Thyroid gland (tissue), 4 donors: Measurements from ENCODE around the gene DIAPH1. TPM values are rescaled to one million over a fixed set of nuclear protein-coding genes. Genes with fewer than 3 reads are reported as not detected.

Experiments
- DNase-seq, 2 donors: peaks; one replicate each; pipeline ENCODE4 v3.0.0-alpha.2; 2019
- H3K27ac ChIP-seq, 3 donors: fragments of 200-600 bp; sonication (generic); 1 replicate in 2 of 3; 2 replicates in 1 of 3; pipeline ENCODE4 v1.5.1; 2016 to 2019; ENCODE audit warnings: mild to moderate bottlenecking in 1 of 3, moderate library complexity in 1 of 3
- H3K27me3 ChIP-seq: fragments of 200-600 bp; sonication (generic); one replicate; pipeline ENCODE4 v1.5.1; 2019
- H3K36me3 ChIP-seq, 2 donors: fragments of 200-600 bp; sonication (generic); one replicate each; pipeline ENCODE4 v1.5.1; 2016 to 2019
- H3K4me1 ChIP-seq, 2 donors: fragments of 200-600 bp; sonication (generic); one replicate each; pipeline ENCODE4 v1.5.1; 2017 to 2019
- H3K4me3 ChIP-seq, 3 donors: fragments of 200-600 bp; sonication (generic); replicated peaks in 1 of 3; 1 replicate in 2 of 3; 2 replicates in 1 of 3; pipeline ENCODE4 v1.5.1; 2016; ENCODE audit warnings: mild to moderate bottlenecking in 1 of 3
- H3K9me3 ChIP-seq: fragments of 200-600 bp; sonication (generic); one replicate; pipeline ENCODE4 v1.5.1; 2017
- POLR2A ChIP-seq, 2 donors: fragments of 450-650 bp; IDR thresholded peaks; one replicate each; pipeline ENCODE4 v1.6.1; 2017; ENCODE audit warnings: antibody characterized with exemption in 2 of 2, mild to moderate bottlenecking in 2 of 2, moderate library complexity in 1 of 2
- WGBS, 2 donors: methylation state at CpG; one replicate each; pipeline ENCODE4 v1.1.5; 2017; 5-methylcytosine and 5-hydroxymethylcytosine counted together
- intact Hi-C: fragments of 100-400 bp; cut with DNase I; formaldehyde crosslinking; loops from one replicate; pipeline ENCODE4 v1.15.1; 2023
- total RNA-seq, 4 donors: library from RNA; depleted of rRNA; stranded (reverse); fragments of >200 nt; gene quantifications; one replicate each; pipeline ENCODE4 v1.2.3, GENCODE V29; 2016
- TF ChIP-seq, protein P1 (sequence below), 6 experiments: fragments of 200-600 bp in 3 of 6; fragments of 450-650 bp in 3 of 6; sonication (generic) in 3 of 6; IDR thresholded peaks; one replicate each; pipeline ENCODE4 v1.5.1; 2016 to 2019; ENCODE audit warnings: antibody characterized with exemption in 6 of 6, mild to moderate bottlenecking in 2 of 6, inconsistent platforms in 1 of 6, moderate library complexity in 1 of 6

DIAPH1 gene
- total RNA-seq, 4 donors from 2014 or later: 82.1 to 103 (median 89.7) TPM

DNA sequence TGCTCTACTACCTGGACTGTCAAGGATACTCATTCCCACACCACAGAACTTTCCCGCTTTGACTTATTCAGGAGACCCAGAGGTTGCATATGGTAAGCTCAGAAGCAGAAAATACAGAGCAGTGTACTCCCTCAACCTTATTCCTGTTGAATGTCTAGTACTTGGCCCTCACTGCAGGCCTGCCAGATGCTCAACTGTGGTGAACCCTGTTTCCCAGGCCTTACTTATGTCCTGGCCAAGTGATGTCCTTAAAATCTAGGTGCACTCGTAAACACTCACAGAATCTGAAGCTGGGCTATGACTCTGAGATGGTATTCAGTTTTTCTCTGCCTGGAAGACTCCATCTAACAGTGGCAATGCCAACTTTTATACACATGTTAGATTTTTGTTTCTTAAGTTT lies 21.0 kb downstream of the DIAPH1 start:
- Histone ChIP-seq H3K36me3 (no peaks in the 10 kb centered on the region), H3K9me3 (no peaks in the 10 kb centered on the region), H3K27ac (no peak overlapping the region), H3K4me1 (no peaks in the 10 kb centered on the region), H3K27me3 (no peaks in the 10 kb centered on the region), H3K4me3 (no peak overlapping the region)
- no peak for DNase-seq
- WGBS, 2 donors: 99 to 100% methylated on average over 2 of the region's 2 CpGs
- intact Hi-C loops: no loop called here
- TF ChIP-seq POLR2A (IDR thresholded peaks at IDR 0.05): no peak
- TF ChIP-seq, protein P1, sequence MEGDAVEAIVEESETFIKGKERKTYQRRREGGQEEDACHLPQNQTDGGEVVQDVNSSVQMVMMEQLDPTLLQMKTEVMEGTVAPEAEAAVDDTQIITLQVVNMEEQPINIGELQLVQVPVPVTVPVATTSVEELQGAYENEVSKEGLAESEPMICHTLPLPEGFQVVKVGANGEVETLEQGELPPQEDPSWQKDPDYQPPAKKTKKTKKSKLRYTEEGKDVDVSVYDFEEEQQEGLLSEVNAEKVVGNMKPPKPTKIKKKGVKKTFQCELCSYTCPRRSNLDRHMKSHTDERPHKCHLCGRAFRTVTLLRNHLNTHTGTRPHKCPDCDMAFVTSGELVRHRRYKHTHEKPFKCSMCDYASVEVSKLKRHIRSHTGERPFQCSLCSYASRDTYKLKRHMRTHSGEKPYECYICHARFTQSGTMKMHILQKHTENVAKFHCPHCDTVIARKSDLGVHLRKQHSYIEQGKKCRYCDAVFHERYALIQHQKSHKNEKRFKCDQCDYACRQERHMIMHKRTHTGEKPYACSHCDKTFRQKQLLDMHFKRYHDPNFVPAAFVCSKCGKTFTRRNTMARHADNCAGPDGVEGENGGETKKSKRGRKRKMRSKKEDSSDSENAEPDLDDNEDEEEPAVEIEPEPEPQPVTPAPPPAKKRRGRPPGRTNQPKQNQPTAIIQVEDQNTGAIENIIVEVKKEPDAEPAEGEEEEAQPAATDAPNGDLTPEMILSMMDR (IDR thresholded peaks at IDR 0.05): no peak

DNA sequence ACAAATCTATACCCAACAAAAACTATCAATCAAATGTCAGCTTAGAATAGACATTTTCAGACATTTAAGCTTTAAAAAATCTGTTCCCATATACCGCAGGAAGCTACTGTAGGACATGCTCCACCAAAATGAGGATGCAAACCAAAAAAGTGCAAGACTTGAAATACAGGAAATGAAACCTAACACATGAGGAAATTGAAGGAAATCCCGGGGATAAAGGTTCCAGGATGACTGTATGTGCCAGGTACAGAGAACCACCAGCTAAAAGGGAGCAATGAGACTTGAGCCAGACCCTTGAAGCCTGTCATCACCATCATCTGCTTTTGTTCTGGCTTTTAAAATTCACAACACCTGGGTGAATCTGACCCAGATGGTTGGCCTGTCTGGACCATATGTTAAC lies 21.4 kb downstream of the DIAPH1 start:
- TF ChIP-seq, protein P1 (IDR thresholded peaks at IDR 0.05): no peak
- TF ChIP-seq POLR2A (IDR thresholded peaks at IDR 0.05): no peak
- WGBS, 2 donors: 76% methylated on average over 2 of the region's 2 CpGs

DNA sequence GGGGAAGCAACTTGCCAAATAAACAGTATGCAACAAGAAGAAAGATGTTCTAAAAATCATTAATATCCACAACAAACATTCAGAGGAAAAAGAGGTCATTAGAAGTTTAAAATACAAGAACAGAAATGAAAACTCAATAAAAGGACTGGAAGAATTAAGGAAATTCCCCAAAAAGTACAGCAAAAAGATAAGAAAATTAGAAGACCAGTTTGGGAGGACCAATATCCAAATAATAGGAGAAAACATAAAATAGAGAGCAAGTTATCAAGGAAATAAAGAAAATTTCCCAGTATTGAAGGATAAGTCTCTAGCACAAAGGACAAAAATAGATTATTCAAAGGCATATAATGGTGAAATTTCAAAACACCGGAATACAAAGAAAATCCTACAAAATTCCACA lies 21.9 kb downstream of the DIAPH1 start:
- peaks cover 4% of the 10 kb centered on the region in 2 donors for H3K4me1 ChIP-seq
- TF ChIP-seq POLR2A (IDR thresholded peaks at IDR 0.05): no peak
- TF ChIP-seq, protein P1 (IDR thresholded peaks at IDR 0.05): no peak
- H3K4me3 ChIP-seq: no peak overlapping the region
- no peaks in the 10 kb centered on the region for H3K36me3 ChIP-seq
- no peaks in the 10 kb centered on the region for H3K27me3 ChIP-seq
- intact Hi-C loops: no loop called here
- no peaks in the 10 kb centered on the region for H3K9me3 ChIP-seq
- 99 to 100% methylated on average over 1 of the region's 1 CpG for WGBS, 2 donors
- no peak overlapping the region for H3K27ac ChIP-seq
- DNase-seq: no peak

More for the DNA sequence above, 21.4 kb downstream of the DIAPH1 start:
- intact Hi-C loops: no loop called here
- Histone ChIP-seq H3K36me3 (no peaks in the 10 kb centered on the region), H3K4me1 (peaks cover under 1 to 2% of the 10 kb centered on the region in 2 donors), H3K9me3 (no peaks in the 10 kb centered on the region), H3K4me3 (no peak overlapping the region), H3K27ac (no peak overlapping the region), H3K27me3 (no peaks in the 10 kb centered on the region)
- no peak for DNase-seq

DNA sequence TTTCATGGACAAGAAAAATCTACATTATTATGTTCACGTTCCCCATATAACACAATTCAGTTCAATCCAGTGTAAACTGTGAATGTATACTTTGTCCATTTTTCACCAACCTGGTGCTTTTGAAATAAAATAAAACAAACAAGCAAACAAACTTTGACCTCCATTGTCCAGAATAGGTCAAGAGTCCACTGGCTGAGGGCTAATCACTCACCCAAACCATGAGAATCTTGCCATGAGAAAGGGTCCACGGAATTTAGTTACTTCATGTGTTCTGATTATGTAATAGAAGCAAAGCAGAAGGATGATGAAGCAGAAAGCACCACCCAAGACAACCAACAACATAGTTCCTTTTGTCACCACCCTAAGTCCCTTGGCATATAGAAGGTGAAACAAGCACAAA lies 28.7 kb downstream of the DIAPH1 start:
- no peaks in the 10 kb centered on the region for H3K9me3 ChIP-seq
- 77 to 78% methylated on average over 2 of the region's 2 CpGs for WGBS, 2 donors
- intact Hi-C loops: loop anchor here (5.0 kb wide), 1 partner anchor 37 kb away; no protein-coding TSS in a partner anchor
- DNase-seq: no peak
- H3K4me3 ChIP-seq: no peak overlapping the region
- H3K4me1 ChIP-seq: peaks cover 4% of the 10 kb centered on the region in 2 donors
- peaks cover under 1 to 4% of the 10 kb centered on the region in 2 donors for H3K36me3 ChIP-seq
- TF ChIP-seq, protein P1 (IDR thresholded peaks at IDR 0.05): no peak
- TF ChIP-seq POLR2A (IDR thresholded peaks at IDR 0.05): no peak
- no peak overlapping the region for H3K27ac ChIP-seq
- no peaks in the 10 kb centered on the region for H3K27me3 ChIP-seq

DNA sequence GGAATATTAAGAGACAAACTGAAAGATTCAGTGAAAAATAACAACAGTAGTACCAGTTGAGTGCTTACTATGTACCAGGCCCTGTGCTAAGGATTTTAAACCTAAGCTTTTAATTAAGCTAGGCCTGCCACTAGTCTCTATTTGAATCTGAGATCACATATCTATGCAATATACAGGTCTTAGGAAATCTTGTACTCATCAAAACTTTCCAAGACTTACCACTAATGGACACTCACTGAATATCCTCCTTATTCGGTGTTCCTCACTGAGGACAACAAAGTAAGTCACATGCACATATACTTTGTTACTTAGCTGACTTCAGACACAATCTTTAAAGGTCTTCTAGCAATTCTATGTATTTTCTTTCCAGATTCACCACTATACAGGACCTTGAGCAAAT lies 32.6 kb downstream of the DIAPH1 start:
- TF ChIP-seq, protein P1 (IDR thresholded peaks at IDR 0.05): no peak
- no peak for TF ChIP-seq POLR2A (IDR thresholded peaks at IDR 0.05)
- 84 to 100% methylated on average over 1 of the region's 1 CpG for WGBS, 2 donors
- intact Hi-C loops: no loop called here
- Histone ChIP-seq H3K27ac (no peak overlapping the region), H3K4me1 (no peaks in the 10 kb centered on the region), H3K36me3 (peaks cover 22 to 28% of the 10 kb centered on the region in 2 donors), H3K9me3 (no peaks in the 10 kb centered on the region), H3K4me3 (no peak overlapping the region), H3K27me3 (no peaks in the 10 kb centered on the region)
- DNase-seq: no peak
